Measurements from ENCODE around the gene VPS25.
"Not testable (repeated sequence)": the region's sequence is repeated elsewhere in the genome, so short reads cannot be mapped to it uniquely, and the experiment has no call there.

VPS25 gene

DNA sequence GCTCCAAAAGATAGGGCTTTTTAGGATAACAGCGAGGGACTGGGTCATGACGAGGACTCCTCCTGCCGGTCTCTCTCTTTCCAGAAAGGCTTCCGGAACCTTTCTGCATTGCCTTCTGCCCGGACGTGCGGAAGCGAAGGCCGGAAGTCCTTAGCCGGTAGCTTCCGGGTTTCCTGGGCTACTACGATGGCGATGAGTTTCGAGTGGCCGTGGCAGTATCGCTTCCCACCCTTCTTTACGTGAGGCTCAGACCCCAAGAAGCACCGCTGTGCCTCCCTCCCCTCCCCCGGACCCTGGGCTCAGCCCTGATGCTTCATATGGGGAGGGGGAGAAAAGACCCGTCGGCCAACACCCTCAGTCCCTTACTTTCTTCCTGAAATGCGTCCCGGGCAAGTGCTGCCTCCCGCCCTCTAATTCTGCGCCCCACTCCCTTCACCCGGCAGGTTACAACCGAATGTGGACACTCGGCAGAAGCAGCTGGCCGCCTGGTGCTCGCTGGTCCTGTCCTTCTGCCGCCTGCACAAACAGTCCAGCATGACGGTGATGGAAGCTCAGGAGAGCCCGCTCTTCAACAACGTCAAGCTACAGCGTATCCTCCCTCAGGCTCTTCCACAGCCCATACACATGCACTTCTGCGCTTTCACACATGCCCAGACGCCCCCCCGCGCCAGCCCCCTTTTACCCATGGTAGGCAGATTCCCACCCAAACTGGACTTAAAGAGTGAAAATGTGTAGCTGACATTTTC lies at the start of gene VPS25:
Gene VPS25 (plus strand): TSS at position 160 of the 746 bp plus-strand sequence. CDS start 27 bp downstream, at position 187.
- DNase-seq (ENCODE audit: insufficient read length, low spot score), result peak; percentile 87

DNA sequence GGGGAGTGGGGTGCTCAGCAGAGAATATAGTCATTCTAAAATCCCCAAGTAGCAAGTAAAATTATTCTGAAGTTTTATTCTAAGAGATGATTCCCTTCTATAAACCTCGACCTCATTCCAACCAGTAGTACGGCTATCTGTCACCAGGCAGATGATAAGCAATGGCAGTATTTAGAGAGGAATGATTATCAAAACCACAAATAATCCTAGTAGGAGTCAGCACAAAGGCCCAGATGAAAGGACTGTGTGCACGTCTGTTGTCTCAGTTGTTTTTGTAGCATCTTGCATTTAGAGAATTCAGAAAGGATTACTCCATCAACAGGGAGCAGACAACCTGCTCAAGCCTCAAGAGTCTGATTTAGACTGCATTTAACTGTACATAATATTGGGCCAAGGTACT lies 49.6 kb upstream of the VPS25 start:
- DNase-seq (ENCODE audit: insufficient read length, low spot score), result no peak

More for the DNA sequence above, at the start of gene VPS25:
- FAIRE-seq, result no peak

DNA sequence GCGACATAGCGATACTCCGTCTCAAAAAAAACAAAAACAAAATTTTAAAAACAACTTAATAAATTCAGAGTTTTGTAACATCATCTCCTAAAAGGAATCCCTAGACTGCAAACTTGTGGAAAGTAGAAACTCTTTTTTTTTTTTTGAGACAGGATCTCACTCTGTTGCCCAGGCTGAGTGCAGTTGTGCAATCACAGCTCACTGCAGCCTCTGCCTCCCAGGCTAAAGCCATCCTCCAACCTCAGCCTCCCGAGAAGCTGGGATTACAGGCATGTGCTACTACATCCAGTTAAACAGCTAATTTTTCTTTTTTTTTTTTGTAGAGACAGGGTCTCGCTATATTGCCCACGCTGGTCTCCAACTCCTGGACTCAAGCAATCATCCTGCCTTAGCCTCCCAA lies 48.1 kb upstream of the VPS25 start:
- FAIRE-seq (no peak), DNase-seq (ENCODE audit: insufficient read length, low spot score) (no peak)

More for the DNA sequence above, 49.6 kb upstream of the VPS25 start:
- FAIRE-seq, result no peak

DNA sequence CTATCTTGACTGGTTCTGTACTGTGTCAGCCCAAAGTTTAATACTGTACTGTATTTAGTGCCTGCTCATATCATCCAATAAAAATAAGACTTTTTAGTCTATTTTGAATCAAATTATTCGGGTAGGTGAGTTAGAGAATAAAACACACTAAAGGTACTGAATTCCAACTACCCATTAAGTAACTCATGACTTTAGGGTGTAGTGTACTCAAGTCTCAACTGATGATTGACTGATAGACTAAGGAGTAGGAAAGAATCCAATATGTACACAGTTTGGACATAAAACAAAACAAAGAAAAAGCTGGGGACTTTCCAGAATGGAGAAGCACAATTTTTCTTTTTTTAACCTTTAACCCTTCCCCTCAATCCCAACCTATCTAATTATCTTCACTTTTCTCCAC lies 32.5 kb upstream of the VPS25 start:
- no peak for FAIRE-seq

DNA sequence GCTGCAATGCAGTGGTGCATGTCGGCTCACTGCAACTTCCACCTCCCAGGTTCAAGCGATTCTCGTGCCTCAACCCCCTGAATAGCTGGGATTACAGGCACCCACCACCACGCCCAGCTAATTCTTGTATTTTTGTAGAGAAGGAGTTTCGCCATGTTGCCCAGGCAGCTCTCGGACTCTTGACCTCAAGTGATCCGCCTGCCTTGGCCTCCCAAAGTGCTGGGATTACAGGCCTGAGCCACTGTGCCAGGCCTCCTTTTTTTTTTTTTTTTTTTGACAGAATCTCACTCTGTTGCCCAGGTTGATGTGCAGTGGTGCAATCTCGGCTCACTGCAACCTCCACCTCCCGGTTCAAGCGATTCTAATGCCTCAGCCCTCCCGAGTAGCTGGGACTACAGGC lies 30.3 kb upstream of the VPS25 start:
- FAIRE-seq; DNase-seq (ENCODE audit: insufficient read length, low spot score): not testable (repeated sequence)

More for the DNA sequence above, 32.5 kb upstream of the VPS25 start:
- no peak for DNase-seq (ENCODE audit: insufficient read length, low spot score)

DNA sequence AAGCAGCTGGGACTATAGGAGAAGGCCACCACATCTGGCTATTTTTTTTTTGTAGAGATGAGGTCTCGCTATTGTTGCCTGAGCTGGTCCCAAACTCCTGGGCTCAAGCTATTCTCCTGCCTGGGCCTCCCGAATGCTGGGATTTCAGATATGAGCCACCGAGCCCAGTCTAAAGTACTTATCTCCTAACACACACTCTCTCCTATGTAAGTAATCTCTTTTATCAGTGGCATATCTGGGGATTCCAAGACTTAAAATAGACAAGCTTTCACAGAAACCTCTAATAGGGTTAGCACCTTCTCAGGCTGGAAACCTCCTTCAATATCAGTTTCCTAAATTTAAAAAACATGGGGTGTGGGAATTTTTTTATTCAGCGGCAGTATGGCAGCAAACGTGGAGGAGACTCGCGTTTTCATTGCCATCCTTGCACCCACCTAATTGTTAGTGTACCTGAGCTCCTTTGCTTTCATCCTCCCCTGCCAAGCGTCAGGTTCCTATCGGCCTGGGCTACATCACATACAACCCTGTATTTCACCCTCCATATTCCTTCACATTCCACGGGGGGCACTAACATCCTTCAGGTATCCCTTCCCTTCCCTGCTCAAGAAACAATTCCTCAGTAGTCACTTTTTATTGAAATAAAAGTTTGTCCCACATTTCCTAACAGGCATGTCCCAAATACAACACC lies 29.5 kb upstream of the VPS25 start:
- peak; percentile 50 for DNase-seq (ENCODE audit: insufficient read length, low spot score)
- FAIRE-seq, result no peak

DNA sequence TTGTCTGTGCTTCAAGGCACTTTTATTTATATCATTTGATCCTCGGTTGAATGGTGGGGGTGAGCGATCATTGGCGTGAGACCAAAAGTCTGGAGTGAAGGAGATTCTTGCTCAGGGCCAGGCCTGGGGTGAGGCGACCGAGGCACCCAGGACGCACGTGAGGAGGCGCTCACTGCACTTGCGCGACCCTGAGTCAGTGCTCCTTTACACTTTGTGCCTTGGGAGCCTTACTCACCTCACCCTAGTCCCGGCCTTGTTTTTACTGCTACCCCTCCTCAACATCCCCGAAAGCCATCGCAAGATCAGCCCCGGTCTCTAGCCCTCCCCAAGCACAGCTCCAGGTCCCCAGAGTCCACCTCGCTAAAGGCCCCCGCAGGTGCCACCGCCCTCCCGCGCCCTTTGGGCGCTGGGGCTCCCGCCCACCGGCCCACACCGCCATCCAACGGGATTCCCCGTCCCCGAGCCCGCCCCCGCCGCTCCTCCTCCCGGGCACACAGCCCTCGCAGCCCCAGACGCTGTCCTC lies 28.9 kb upstream of the VPS25 start:
- DNase-seq (ENCODE audit: insufficient read length, low spot score) (peak; percentile 79), FAIRE-seq (no peak)

DNA sequence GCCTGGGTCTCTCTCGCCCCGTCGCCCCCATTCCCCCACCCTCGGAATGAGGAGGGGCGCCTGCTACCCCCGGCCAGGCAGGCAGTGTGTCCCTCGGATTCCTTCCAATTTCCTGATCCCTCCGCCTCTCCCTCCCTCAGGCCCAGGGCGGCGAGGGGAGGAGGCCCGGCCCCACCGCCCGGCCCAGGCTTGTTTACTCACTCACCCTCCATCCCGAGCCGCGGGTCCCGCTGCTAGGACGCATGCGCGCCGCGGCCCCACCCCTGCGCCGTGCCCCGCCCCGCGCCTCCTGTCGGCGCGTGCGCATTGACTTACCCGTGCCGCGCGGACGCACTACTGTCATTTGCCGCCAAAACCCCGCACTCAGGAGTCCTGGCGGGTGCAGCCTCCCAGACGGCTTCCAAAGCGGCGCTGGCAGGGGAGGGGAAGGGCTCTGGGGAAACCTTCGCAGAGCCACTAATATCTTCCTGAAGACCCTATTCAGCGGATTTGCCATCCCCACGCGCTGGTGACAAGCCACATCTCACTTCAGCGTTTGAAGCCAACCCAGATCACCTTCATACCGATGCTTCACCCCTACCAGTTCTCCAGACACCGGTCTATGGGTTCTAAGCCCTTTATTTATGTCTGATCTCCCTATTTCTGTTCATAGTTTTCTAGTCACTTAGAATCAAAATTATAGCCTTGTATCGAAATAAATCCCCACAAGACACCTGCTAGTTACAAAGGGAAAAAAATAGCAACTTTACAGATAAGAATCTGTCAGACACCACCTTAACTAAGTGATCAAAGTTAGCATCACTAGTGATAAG lies 28.2 kb upstream of the VPS25 start, which contains the start of gene EZH1:
Gene EZH1 (minus strand): TSS at position 235 of the 812 bp plus-strand sequence. CDS start 16,099 bp downstream, outside the sequence.
- FAIRE-seq (peak; percentile 100), DNase-seq (ENCODE audit: insufficient read length, low spot score) (peak; percentile 100)

DNA sequence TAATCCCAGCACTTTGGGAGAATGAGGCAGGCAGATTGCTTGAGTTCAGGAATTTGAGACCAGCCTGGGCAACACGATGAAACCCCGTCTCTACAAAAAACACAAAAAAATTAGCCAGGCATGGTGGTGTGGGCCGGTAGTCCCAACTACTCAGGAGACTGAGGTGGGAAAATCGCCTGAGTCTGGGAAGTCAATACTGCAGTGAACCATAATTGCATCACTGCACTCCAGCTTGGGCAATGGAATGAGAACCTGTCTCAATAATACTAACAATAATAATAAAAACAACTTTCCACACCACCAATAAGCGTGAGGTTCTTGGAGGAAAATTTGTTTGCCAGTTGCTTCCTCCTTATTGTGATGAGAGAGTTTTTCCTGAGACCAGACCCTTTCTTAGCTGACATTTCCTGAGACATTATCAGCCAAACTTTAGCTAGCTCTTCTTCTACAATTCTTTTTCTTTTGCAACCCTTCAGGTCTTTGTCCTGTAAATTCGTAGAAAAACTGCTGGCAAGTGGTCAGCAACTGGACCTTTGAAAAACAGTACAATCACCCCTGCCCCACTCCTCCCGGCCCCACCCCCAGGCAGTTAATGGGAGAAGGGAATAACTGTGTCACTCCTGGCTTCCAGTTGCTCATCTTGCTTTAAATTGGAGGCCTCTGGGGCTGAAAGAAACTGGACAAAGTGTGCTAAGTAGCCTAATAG lies 24.9 kb upstream of the VPS25 start:
- no peak for FAIRE-seq

DNA sequence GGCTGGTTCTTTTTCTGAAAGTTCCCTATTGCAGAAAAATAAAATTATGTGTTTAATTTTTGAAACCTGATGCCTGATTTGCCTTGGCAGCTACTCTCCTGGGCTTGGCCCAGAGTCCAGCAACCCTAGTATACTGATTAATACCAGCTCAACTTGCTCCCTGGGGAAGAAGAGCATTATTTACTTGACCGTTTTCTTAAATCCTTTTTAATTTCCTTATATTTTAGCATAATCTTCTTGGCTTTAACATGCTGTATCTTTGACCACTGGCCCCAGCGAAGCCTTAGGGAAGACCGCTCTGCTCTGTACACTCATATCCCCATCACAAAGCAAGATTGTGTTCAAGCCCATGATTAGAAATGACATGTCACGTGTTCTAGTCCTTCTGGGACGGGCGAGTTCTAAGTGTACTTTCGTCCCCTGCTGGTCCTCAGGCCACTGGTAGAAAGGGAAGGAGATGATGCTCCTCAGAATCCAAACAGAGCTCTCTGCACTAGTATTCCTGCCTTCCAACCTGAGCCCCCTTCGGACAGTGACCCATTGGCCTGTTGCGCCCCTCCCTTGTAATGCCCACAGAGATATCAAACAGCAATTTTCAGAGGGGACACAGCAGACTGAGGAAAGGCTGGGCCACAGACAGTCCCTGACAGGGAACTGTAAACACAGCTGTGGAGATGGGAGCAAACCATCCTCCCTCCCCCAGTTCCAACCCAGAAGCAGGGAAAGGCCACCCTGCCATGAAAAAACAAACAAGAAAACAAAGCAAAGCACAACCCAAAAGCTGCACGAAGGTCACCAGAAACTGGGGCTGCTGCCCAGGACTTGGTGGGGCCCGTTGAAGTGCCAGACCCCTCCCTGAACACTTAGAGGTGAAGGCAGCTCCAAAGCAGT lies 24.1 kb upstream of the VPS25 start:
- DNase-seq (ENCODE audit: insufficient read length, low spot score) (no peak), FAIRE-seq (no peak)

More for the DNA sequence above, 24.9 kb upstream of the VPS25 start:
- no peak for DNase-seq (ENCODE audit: insufficient read length, low spot score)

DNA sequence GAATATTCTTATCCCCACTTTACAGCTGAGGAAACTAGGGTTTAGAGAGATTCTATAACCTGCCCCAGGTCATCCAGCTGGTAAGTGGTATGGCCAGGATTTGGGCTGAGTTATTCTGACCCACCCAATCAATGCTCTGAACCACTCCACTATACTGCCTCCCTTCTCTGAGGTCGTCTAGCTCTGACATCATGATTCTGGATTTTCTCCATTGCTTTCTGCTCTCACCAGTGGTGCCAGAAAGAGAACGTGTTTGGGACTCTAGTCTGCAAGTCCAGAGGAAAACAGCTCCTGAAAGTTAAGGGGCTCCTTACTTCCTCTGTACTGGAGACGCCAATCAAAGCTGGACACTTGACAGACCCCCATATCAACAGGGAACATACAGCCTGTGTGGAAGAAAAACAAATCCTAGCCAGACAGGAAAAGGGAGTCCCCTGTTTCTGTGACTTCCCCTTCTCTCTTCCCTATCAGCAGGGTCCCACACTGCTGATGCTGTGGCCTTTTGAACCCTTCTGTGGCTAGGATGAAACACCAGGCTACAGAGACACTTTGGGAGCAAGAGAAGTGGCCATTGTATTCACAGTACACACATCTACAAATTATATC lies 22.4 kb upstream of the VPS25 start:
- FAIRE-seq (no peak), DNase-seq (ENCODE audit: insufficient read length, low spot score) (no peak)

DNA sequence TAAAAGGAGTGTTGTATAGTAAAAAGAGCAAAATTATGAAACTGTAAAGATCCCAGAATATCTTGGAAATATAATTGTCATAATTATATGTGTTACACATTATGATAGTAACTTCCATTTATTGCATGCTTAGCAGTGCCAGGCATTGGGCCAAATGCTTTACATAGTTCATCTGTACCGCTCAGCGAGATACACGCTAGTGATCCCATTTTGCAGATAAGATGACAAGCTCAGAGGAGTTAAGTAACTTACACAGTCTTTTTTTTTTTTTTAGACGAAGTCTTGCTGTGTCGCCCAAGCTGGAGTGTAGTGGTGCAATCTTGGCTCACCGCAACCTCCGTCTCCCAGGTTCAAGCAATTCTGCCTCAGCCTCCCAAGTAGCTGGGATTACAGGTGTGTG lies 21.6 kb upstream of the VPS25 start:
- FAIRE-seq, result no peak
- no peak for DNase-seq (ENCODE audit: insufficient read length, low spot score)

DNA sequence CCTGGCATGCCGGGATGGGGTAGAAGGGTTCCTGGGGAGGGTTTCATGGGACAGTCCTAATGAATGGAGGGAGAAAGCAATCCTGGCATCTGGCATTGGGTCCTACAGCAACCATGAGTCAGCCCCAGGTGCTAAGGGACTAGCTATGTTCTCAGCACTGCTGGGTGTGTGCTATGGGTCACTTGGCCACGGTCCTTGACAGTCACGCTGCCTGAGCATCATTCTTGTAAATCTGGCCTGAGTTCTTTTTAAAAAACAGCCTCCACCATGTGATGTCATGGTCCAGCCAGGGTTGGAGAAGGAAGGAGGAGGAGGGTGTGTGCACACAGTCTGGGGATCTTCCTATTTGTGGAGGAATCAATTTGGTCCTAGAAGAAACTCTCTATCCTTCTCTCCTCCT lies 18.5 kb upstream of the VPS25 start:
- DNase-seq (ENCODE audit: insufficient read length, low spot score) (no peak), FAIRE-seq (no peak)

DNA sequence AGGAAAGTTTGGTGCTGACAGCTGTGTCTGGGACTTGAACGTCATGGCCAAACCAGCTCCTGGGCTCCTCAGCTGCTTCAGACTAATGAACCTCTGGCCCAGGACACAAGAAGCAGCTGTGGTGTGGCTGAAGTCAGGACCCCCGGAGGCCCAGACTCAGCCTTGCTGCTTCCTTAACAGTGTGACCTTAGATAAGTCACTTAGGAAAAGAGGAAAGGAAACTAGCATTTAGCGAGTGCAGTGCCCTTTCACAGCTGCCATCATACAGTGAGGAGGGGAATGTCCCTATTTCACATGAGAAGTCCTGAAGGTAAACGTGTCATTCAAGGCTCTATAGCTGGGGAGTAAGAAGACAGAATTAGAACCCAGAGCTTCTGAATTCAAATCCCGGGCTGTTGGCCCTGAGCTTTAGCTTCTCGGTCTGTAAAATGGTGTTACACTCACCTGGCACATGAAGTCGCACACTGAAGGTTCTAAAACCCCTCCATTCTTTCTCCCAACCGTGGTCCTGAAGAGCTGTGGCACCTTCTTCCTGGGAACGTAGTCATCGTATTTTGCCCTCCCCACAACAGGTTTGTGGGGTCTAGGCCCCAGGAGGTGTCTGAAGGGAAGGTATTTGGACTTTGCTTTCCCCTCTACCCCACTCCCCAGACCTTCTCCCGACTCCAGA lies 13.1 kb upstream of the VPS25 start:
- FAIRE-seq, result peak; percentile 31
- no peak for DNase-seq (ENCODE audit: insufficient read length, low spot score)

DNA sequence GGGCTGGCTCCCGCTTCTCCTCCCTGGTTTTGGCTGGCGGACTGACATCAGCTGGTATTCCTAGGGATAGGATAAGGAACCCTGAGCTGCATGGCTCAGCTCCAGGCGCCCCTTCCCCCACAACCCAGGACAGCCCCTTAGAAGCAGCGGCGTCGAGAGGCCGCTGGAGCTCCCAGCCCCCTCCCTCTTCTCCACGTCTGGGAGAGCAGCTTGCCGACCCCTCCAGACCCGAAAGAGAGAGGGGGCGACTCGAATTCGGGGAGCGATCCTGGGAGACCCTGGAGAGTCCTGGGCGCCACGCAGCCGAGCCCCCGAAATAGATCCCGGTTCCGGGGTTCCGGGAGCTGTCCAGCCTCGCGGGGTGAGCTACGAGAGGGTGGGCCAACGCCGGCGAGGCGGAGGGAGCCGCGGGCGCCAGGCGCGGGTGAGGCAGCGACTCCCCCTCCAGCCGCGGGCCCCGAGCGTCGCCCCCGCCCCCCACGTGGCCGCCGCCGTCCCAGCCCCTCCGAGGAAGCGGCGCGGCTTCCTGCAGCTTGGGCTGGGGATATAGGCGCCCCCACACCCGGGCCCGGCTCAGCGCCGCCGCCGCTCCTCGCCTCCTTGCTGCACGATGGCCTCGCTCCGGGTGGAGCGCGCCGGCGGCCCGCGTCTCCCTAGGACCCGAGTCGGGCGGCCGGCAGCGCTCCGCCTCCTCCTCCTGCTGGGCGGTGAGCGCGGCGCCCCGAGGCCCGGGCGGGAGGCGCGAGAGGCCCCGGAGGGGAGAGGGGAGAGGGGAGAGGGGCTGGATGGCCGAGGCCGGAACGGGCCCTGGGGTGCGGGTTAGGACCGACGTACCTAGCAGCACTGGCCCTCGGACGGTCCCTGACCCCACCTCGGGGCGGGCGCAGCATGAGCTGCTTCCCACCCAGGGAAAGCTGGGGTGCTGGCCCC lies 12.3 kb upstream of the VPS25 start, which contains the start of gene RAMP2:
Gene RAMP2 (plus strand): TSS at position 576 of the 930 bp plus-strand sequence. CDS start 35 bp downstream, at position 611.
- FAIRE-seq, result no peak
- no peak for DNase-seq (ENCODE audit: insufficient read length, low spot score)

DNA sequence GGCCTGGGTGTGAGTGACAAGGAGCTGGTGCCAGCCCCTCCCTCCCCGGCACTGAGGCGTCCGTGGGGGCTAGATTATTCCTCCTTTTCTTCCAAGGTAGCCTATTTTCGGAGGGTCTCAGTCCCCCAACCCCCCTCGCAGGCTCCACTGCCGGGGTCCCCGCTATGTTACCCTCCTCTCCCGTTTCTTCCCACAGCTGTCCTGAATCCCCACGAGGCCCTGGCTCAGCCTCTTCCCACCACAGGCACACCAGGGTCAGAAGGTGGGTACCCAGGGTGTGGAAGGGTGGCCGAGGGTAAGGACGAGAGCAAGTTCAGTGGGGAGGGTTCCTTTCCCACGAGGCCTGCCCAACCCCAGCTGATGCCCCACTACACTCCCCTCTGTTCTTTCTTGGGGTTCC lies 11.6 kb upstream of the VPS25 start:
- FAIRE-seq, result no peak
- no peak for DNase-seq (ENCODE audit: insufficient read length, low spot score)

DNA sequence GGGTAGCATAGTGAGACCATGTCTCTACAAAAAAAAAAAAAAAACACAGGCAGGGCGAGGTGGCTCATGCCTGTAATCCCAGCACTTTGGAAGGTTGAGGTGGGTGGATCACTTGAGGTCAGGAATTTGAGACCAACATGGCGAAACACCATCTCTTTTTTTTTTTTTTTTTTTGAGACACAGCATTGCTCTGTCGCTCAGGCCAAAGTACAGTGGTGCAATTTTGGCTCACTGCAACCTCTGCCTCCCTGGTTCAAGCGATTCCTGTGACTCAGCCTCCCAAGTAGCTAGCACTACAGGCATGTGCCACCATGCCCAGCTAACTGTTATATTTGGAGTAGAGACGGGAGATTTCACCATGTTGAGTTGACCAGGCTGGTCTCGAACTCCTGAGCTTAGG lies 7.1 kb upstream of the VPS25 start:
- FAIRE-seq, result no peak
- no peak for DNase-seq (ENCODE audit: insufficient read length, low spot score)
